ENCODE results near the gene NUP62. TPM values are rescaled to one million over a fixed set of nuclear protein-coding genes. Genes with fewer than 3 reads are reported as not detected.

The NUP62 gene
- total RNA-seq, 1 experiment from 2014 or later: 127 TPM

DNA sequence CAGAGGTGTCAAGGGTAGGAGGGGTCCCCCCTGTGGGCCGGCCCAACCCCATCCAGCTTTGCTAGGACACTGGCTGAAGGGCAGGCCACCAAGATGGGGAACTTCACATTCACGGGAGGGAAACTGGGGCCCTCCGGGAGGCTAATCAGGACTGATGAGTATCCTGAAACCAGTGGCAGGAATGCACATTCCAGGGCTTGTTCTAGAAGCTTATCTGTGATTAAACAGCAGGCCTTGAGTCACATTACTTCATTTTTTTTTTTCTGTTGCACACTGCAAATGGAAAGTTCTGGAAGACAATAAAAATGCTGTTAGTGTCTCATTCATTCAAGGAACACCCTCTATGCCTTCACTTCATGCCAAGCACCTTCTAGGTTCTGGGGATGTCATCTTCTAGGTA is 47.2 kb upstream of the NUP62 start:
- Histone ChIP-seq H3T11ph (ENCODE audit: low read length) (no peak overlapping the region), H3K27ac (ENCODE audit: insufficient read length, low read depth, low read length) (no peak overlapping the region), H4K5ac (ENCODE audit: insufficient read length, low read depth, low read length) (no peak overlapping the region), H2AK5ac (ENCODE audit: insufficient read length, low read length) (no peak overlapping the region), H3K56ac (ENCODE audit: insufficient read length, low read depth, low read length) (no peak overlapping the region), H3K27me3 (ENCODE audit: insufficient read depth, low read length) (no peaks in the 10 kb centered on the region), H2AFZ (ENCODE audit: low read length) (no peak overlapping the region), H3K18ac (ENCODE audit: insufficient read length, low read depth, low read length) (no peak overlapping the region), H2BK120ac (ENCODE audit: low read depth, low read length, poor library complexity, severe bottlenecking) (no peak overlapping the region), H2BK20ac (ENCODE audit: low read depth, low read length, poor library complexity, severe bottlenecking) (no peak overlapping the region), H3K23ac (ENCODE audit: insufficient read length, low read depth, low read length) (no peak overlapping the region), H3K9ac (ENCODE audit: extremely low read depth, insufficient read length, low read length) (no peak overlapping the region), H3K23me2 (ENCODE audit: insufficient read length, low read depth, low read length, poor library complexity, severe bottlenecking) (no peaks in the 10 kb centered on the region), H3K14ac (ENCODE audit: insufficient read depth, low read length) (no peak overlapping the region), H4K91ac (ENCODE audit: insufficient read length, low read depth, low read length) (no peak overlapping the region), H2BK15ac (ENCODE audit: low read depth, low read length) (no peak overlapping the region), H3K9me3 (ENCODE audit: control insufficient read depth, low read depth, low read length) (no peaks in the 10 kb centered on the region), H3K4ac (ENCODE audit: low read depth, low read length) (no peak overlapping the region), H3K4me2 (ENCODE audit: insufficient read depth, insufficient read length, low read length) (no peak overlapping the region), H3K79me1 (ENCODE audit: insufficient read depth, low read depth, low read length, poor library complexity, severe bottlenecking) (no peaks in the 10 kb centered on the region), H2BK12ac (ENCODE audit: insufficient read length, low read depth, low read length) (no peak overlapping the region), H4K20me1 (ENCODE audit: control insufficient read depth, insufficient read depth, insufficient read length) (no peaks in the 10 kb centered on the region), H3K4me1 (ENCODE audit: insufficient read depth, low read length) (no peaks in the 10 kb centered on the region), H3K79me2 (ENCODE audit: insufficient read depth, low read length) (no peaks in the 10 kb centered on the region), H2BK5ac (ENCODE audit: insufficient read length, low read length) (no peak overlapping the region), H4K8ac (replicated peaks; ENCODE audit: insufficient read length, low read depth, low read length) (no peak overlapping the region)
- DNase-seq: no peak
- Mint-ChIP-seq H3K27me3 (ENCODE audit: low read depth) (peaks cover 6% of the 10 kb centered on the region), H3K9me3 (no peaks in the 10 kb centered on the region), H3K36me3 (ENCODE audit: insufficient read depth in 1 of 3, low read depth in 3 of 3) (peaks cover 0 to 3% (median under 1%) of the 10 kb centered on the region in 3 experiments; a peak in 2 of 7 replicates), H3K27ac (no peak overlapping the region), H3K4me3 (no peak overlapping the region; a peak in 1 of 5 replicates), H3K4me1 (no peaks in the 10 kb centered on the region)
- TF ChIP-seq, protein P1, sequence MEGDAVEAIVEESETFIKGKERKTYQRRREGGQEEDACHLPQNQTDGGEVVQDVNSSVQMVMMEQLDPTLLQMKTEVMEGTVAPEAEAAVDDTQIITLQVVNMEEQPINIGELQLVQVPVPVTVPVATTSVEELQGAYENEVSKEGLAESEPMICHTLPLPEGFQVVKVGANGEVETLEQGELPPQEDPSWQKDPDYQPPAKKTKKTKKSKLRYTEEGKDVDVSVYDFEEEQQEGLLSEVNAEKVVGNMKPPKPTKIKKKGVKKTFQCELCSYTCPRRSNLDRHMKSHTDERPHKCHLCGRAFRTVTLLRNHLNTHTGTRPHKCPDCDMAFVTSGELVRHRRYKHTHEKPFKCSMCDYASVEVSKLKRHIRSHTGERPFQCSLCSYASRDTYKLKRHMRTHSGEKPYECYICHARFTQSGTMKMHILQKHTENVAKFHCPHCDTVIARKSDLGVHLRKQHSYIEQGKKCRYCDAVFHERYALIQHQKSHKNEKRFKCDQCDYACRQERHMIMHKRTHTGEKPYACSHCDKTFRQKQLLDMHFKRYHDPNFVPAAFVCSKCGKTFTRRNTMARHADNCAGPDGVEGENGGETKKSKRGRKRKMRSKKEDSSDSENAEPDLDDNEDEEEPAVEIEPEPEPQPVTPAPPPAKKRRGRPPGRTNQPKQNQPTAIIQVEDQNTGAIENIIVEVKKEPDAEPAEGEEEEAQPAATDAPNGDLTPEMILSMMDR (conservative IDR thresholded peaks at IDR 0.05): no peak
- no CpG with 5 or more reads among the region's 3 CpGs for WGBS (ENCODE audit: extremely low coverage, insufficient read length, low lambda C conversion rate)
